Vagina (tissue), 2 donors: ENCODE results near the gene PTPRN2.

Experiments
- POLR2A ChIP-seq, 2 donors: fragments of 450-650 bp; IDR thresholded peaks; one replicate each; pipeline ENCODE4 v1.6.1; 2017; ENCODE audit warnings: antibody characterized with exemption in 2 of 2, mild to moderate bottlenecking in 2 of 2, moderate library complexity in 2 of 2
- POLR2AphosphoS5 ChIP-seq, 2 donors: sonication (generic); formaldehyde crosslinking; IDR thresholded peaks; one replicate each; pipeline ENCODE4 v1.9.0; 2017; ENCODE audit warnings: antibody characterized with exemption in 2 of 2, mild to moderate bottlenecking in 2 of 2, low read depth in 1 of 2; ENCODE audit not compliant: insufficient read depth in 1 of 2
- TF ChIP-seq, protein P1 (sequence below), 3 experiments: fragments of 450-650 bp in 2 of 3; fragments of 200-600 bp in 1 of 3; sonication (generic) in 1 of 3; IDR thresholded peaks; one replicate each; pipeline ENCODE4 v1.5.1; 2017 to 2019; ENCODE audit warnings: antibody characterized with exemption in 3 of 3, mild to moderate bottlenecking in 2 of 3, moderate library complexity in 2 of 3

DNA sequence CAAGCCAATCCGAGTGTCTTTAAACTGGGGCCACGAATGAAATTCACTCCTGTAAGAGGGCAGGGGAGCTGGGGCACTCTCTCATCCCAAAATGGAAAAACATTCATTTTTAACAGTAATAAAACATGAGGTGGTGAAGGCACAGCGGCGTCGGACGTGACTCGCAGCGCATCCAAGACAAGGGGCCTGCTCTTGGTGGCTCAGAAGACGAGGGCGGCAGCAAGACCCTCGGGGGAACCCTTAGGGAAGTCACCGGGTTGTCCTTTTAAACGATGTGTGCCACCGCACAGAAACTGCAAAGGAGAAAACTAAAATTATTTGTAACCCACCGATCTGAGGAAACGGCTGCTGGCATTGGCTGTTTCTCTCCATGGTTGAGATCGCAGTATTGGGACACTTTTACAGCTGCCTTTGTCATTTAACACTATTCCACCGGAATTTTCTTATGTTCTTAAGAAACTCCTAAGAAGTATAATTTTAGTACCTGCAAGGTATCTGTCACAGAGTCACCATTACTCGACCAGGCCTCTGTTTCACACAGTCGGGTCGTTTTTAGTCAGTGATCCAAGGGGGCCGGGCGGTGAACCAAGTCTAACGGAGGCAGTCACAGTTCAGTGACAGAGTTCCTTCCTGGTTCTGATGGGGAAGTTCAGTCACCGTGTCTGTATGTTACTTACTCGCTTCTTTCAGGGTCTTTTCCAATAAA lies 159.3 kb downstream of the PTPRN2 start:
- TF ChIP-seq, protein P1, sequence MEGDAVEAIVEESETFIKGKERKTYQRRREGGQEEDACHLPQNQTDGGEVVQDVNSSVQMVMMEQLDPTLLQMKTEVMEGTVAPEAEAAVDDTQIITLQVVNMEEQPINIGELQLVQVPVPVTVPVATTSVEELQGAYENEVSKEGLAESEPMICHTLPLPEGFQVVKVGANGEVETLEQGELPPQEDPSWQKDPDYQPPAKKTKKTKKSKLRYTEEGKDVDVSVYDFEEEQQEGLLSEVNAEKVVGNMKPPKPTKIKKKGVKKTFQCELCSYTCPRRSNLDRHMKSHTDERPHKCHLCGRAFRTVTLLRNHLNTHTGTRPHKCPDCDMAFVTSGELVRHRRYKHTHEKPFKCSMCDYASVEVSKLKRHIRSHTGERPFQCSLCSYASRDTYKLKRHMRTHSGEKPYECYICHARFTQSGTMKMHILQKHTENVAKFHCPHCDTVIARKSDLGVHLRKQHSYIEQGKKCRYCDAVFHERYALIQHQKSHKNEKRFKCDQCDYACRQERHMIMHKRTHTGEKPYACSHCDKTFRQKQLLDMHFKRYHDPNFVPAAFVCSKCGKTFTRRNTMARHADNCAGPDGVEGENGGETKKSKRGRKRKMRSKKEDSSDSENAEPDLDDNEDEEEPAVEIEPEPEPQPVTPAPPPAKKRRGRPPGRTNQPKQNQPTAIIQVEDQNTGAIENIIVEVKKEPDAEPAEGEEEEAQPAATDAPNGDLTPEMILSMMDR (IDR thresholded peaks at IDR 0.05), result no peak
- TF ChIP-seq POLR2A (IDR thresholded peaks at IDR 0.05) (no peak), POLR2AphosphoS5 (IDR thresholded peaks at IDR 0.05; ENCODE audit: insufficient read depth in 1 of 2, low read depth in 1 of 2) (no peak)
